M059J (cell line): ENCODE results near the gene VGF. TPM values are rescaled to one million over a fixed set of nuclear protein-coding genes. Genes with fewer than 3 reads are reported as not detected.
A peak's percentile ranks its signal among the peaks of the same experiment; 100 is the strongest.

Experiments
- DNase-seq: peaks from one replicate; pipeline ENCODE4 v3.0.0-alpha.2; 2012; ENCODE audit warnings: low read depth
- total RNA-seq: library from RNA; depleted of rRNA; stranded (reverse); fragments of >200 nt; shearing (Covaris generic); gene quantifications from 2 replicates; pipeline ENCODE4 v1.2.3, GENCODE V29; 2014

VGF gene
- total RNA-seq, 1 experiment from 2014 or later = not detected

GRCh38 chr7:101185258-101185839, 20.0 kb upstream of the VGF start:
- peak; percentile 67 for DNase-seq

GRCh38 chr7:101180130-101180755, 14.9 kb upstream of the VGF start, which contains the start of gene NAT16:
Gene NAT16, minus strand, starts transcription at chr7:101180293. Its CDS starts 5,486 bp downstream, at chr7:101174807.
- DNase-seq = no peak

GRCh38 chr7:101179713-101180112, 14.3 kb upstream of the VGF start:
- no peak for DNase-seq

GRCh38 chr7:101179117-101179516, 13.7 kb upstream of the VGF start:
- no peak for DNase-seq

- no peak for DNase-seq
Observed at GRCh38 chr7:101177644-101178043, 12.3 kb upstream of the VGF start.

- DNase-seq = no peak
Observed at GRCh38 chr7:101175664-101176063, 10.3 kb upstream of the VGF start.

- no peak for DNase-seq
Observed at GRCh38 chr7:101174322-101174854, 9.0 kb upstream of the VGF start.

GRCh38 chr7:101173752-101174244, 8.4 kb upstream of the VGF start:
- DNase-seq = peak; percentile 66

GRCh38 chr7:101172854-101173751, 7.7 kb upstream of the VGF start:
- DNase-seq = peak; percentile 91

GRCh38 chr7:101172005-101172853, 6.9 kb upstream of the VGF start:
- DNase-seq = no peak

GRCh38 chr7:101171442-101171837, 6.1 kb upstream of the VGF start:
- peak; percentile 21 for DNase-seq

- DNase-seq = no peak
Observed at GRCh38 chr7:101170617-101171441, 5.5 kb upstream of the VGF start.

GRCh38 chr7:101169838-101170551, 4.6 kb upstream of the VGF start:
- DNase-seq = peak; percentile 47

GRCh38 chr7:101169110-101169837, 3.9 kb upstream of the VGF start:
- peak; percentile 18 for DNase-seq

- peak; percentile 16 for DNase-seq
Observed at GRCh38 chr7:101168412-101169049, 3.2 kb upstream of the VGF start.

- peak; percentile 33 for DNase-seq
Observed at GRCh38 chr7:101167645-101168411, 2.5 kb upstream of the VGF start.

- DNase-seq = peak; percentile 36
Observed at GRCh38 chr7:101166909-101167644, 1.7 kb upstream of the VGF start.
